Central memory CD8-positive, alpha-beta T cell (primary cell): ENCODE measurements around the gene DLGAP1.

Source experiments
- ATAC-seq: fragments of 150-1000 bp; cut with Tn5 transposase; replicated peaks from 2 replicates; pipeline ENCODE4 v1.10.0; 2022; ENCODE audit warnings: mild to moderate bottlenecking, moderate FRiP score, moderate number of reproducible peaks; ENCODE audit not compliant: poor library complexity, severe bottlenecking; ENCODE audit errors: extremely low read depth
- DNase-seq, 2 donors: peaks; one replicate each; pipeline ENCODE4 v3.0.0; 2021; ENCODE audit warnings: low spot score in 2 of 2
- H3K27ac Mint-ChIP-seq: one replicate; pipeline ENCODE4 v1.8.0; 2022; ENCODE audit warnings: low read depth, mild to moderate bottlenecking, moderate library complexity, mixed read lengths
- H3K27me3 Mint-ChIP-seq: one replicate; pipeline ENCODE4 v1.8.0; 2022; ENCODE audit warnings: mixed read lengths
- H3K36me3 Mint-ChIP-seq: one replicate; pipeline ENCODE4 v1.8.0; 2022; ENCODE audit warnings: mild to moderate bottlenecking, moderate library complexity, mixed read lengths; ENCODE audit not compliant: insufficient read depth
- H3K4me1 Mint-ChIP-seq: one replicate; pipeline ENCODE4 v1.8.0; 2022; ENCODE audit warnings: mixed read lengths
- H3K4me3 Mint-ChIP-seq: one replicate; pipeline ENCODE4 v1.8.0; 2022; ENCODE audit warnings: mild to moderate bottlenecking, moderate library complexity, mixed read lengths
- H3K9me3 Mint-ChIP-seq: one replicate; pipeline ENCODE4 v1.8.0; 2022; ENCODE audit warnings: mixed read lengths

DLGAP1 gene

DNA sequence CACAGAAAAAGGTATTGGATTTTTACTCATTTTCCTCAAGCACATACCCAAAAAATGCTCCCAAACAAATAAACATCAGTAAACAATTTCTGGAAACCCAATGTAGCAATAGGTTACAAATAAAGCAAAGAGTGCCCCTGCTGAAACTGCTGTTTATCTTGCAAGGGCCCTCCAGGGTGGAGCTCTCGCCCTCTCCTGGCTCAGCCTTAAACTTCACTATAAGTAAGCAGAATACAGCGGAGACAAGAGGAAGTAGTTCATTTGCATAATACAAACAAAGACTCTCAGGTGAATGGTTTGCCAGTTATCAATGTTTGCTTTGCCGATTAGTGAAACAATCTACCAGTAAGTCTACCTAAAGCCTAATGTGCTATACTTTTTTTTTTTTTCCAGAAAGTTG, 437.6 kb downstream of the DLGAP1 start:
- Mint-ChIP-seq H3K9me3 (no peaks in the 10 kb centered on the region), H3K27me3 (no peaks in the 10 kb centered on the region), H3K36me3 (no peaks in the 10 kb centered on the region), H3K27ac (no peak overlapping the region), H3K4me3 (no peak overlapping the region), H3K4me1 (peaks cover 6% of the 10 kb centered on the region)
- DNase-seq (no peak), ATAC-seq (no peak)

DNA sequence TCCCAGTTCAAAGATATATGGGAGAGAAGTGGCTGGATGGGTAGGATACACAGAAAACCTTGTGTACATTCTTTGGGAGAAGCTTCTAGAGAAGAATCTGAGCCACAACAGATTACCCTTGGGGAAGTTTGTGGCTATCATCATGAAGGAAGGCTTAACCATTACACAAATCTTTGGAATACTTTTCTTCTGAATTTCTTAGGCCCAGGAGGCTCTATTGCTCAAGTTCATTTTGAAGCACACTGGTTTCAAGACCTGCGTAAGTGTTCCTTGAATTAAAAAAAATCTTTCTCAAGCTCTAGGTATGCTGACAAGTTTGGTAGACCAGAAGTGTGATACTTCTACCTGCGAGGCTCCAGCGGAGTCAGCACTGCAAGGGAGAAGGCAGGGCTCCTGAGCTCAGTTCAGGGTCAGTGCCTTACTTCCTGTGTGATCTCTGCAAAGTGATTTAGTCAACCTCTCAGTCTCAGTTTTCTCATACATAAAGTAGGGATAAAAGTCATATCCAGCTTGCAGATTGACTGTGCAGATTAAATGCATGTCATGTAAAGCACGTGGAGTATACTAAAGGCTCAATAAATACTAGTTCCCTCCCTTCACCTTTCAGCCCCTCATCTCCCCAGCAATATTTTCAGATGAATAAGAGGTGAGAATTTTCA, 438.6 kb downstream of the DLGAP1 start:
- no peak for ATAC-seq
- DNase-seq: no peak
- H3K4me1 Mint-ChIP-seq: peaks cover 6% of the 10 kb centered on the region
- no peak overlapping the region for H3K4me3 Mint-ChIP-seq
- no peaks in the 10 kb centered on the region for H3K9me3 Mint-ChIP-seq
- H3K36me3 Mint-ChIP-seq: no peaks in the 10 kb centered on the region
- no peaks in the 10 kb centered on the region for H3K27me3 Mint-ChIP-seq
- no peak overlapping the region for H3K27ac Mint-ChIP-seq

DNA sequence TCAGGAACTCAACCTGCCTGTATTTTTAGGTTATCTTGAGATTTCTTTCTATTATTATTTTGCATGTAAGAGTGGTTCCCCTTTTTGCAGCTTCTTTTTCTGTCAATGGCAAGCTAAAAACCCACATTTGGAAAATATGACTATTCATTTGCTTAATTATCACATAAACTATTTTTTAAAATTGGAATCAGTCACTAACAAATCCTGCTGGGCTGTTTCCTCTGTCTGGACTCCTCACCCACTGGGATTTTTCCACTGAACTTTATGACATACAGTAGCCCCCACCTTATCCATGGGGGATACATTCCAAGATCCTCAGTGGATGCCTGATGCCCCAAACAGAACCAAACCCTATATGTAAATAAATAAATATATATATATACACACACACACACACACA, 447.3 kb downstream of the DLGAP1 start:
- DNase-seq: no peak
- Mint-ChIP-seq H3K9me3 (no peaks in the 10 kb centered on the region), H3K27me3 (peaks cover 43% of the 10 kb centered on the region), H3K27ac (no peak overlapping the region), H3K36me3 (no peaks in the 10 kb centered on the region), H3K4me1 (no peaks in the 10 kb centered on the region), H3K4me3 (no peak overlapping the region)
- no peak for ATAC-seq

- Mint-ChIP-seq H3K4me3 (no peak overlapping the region), H3K9me3 (no peaks in the 10 kb centered on the region), H3K4me1 (no peaks in the 10 kb centered on the region), H3K36me3 (peaks cover 2% of the 10 kb centered on the region), H3K27me3 (peaks cover 36% of the 10 kb centered on the region), H3K27ac (no peak overlapping the region)
- DNase-seq (no peak), ATAC-seq (no peak)
Measured at GRCh38 chr18:4004183-4004829, 450.8 kb downstream of the DLGAP1 start.

- Mint-ChIP-seq H3K27ac (no peak overlapping the region), H3K4me3 (no peak overlapping the region), H3K36me3 (peaks cover 2% of the 10 kb centered on the region), H3K9me3 (no peaks in the 10 kb centered on the region), H3K27me3 (peaks cover 9% of the 10 kb centered on the region), H3K4me1 (no peaks in the 10 kb centered on the region)
- ATAC-seq: no peak
- DNase-seq: no peak
Measured at GRCh38 chr18:3998698-3999333, 456.3 kb downstream of the DLGAP1 start.

DNA sequence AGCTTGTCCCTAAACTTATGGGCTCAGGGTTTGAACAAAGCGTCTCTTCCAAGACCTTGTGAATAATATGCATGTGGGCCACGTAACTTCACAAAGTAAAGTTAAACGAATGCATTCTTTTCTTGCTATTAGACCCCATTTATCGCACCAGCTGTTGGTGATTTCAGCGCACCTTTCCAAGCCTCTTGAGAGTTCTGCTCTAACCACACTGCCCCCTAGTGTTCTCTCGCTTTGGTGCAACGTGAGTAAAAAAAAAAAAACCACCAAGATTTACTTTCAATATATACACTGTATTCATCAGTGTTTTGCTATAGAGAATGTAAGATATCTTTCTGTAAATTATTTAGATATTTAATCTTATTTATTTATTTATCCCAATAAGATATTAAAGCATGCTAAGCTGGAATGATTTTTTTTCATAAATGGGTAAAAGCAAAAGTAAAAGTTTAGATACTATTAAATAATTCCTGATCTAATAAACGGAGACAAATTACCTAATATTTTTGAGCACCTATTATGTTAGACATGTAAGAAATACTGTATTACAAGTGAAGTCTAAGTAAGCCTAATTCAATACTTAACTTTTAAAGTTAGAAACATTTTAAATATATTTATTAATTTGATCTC, 459.5 kb downstream of the DLGAP1 start:
- DNase-seq (peak; percentile 21 to 22), ATAC-seq (no peak)
- Mint-ChIP-seq H3K4me1 (no peaks in the 10 kb centered on the region), H3K4me3 (no peak overlapping the region), H3K9me3 (no peaks in the 10 kb centered on the region), H3K36me3 (peaks cover 2% of the 10 kb centered on the region), H3K27ac (no peak overlapping the region), H3K27me3 (no peaks in the 10 kb centered on the region)

GRCh38 chr18:3993941-3994687, 461.0 kb downstream of the DLGAP1 start:
- no peak for DNase-seq
- H3K36me3 Mint-ChIP-seq: peaks cover 2% of the 10 kb centered on the region
- no peaks in the 10 kb centered on the region for H3K9me3 Mint-ChIP-seq
- no peaks in the 10 kb centered on the region for H3K27me3 Mint-ChIP-seq
- H3K27ac Mint-ChIP-seq: no peak overlapping the region
- no peak overlapping the region for H3K4me3 Mint-ChIP-seq
- H3K4me1 Mint-ChIP-seq: peaks cover under 1% of the 10 kb centered on the region
- no peak for ATAC-seq

DNA sequence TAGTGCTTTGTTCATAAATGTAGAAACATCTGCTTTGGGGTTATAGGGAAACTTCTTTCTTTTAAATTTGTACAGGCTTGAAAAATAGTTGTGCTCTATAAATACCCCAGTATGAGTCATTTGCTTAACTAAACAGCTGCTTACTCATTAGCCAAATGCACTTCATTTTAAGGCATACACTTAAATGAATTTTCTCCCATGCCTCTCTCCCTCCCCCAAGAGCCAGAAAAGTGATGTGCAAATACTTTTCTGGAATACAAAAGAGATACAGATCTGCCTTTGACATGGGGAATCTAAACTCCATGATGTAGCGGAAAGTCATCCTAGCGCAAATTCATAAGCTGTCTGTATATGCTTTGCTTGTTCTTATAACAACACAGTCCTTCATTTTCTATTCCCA, 469.4 kb downstream of the DLGAP1 start:
- ATAC-seq: no peak
- Mint-ChIP-seq H3K27ac (no peak overlapping the region), H3K27me3 (no peaks in the 10 kb centered on the region), H3K4me3 (no peak overlapping the region), H3K4me1 (peaks cover 15% of the 10 kb centered on the region), H3K9me3 (peaks cover 10% of the 10 kb centered on the region), H3K36me3 (peaks cover 4% of the 10 kb centered on the region)
- DNase-seq: no peak

DNA sequence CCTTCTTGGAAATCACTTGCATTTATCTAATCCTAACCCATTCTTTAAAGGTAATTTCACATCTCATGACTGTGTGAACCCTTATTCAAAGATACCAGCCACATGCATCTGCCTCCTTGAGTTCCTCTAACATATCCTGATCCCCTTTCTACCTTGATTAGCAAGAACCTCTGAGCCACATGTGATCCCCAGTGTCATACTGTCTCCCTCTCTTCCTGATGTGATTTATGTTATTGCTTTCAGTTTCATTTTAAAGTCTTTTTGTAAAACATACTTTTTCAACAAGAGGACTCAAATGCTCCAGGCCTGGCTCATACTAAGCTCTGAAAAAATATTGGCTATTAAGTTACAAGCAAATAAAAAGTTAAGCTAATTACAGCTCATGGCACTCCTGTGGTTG, 470.1 kb downstream of the DLGAP1 start:
- Mint-ChIP-seq H3K4me3 (peak overlapping the region; percentile 16), H3K27me3 (peaks cover 2% of the 10 kb centered on the region), H3K9me3 (peaks cover 10% of the 10 kb centered on the region), H3K4me1 (peaks cover 15% of the 10 kb centered on the region), H3K36me3 (peaks cover 4% of the 10 kb centered on the region), H3K27ac (peak overlapping the region; percentile 36)
- DNase-seq: no peak
- ATAC-seq: no peak

- no peak for ATAC-seq
- Mint-ChIP-seq H3K27ac (peak overlapping the region; percentile 36), H3K4me1 (peaks cover 15% of the 10 kb centered on the region), H3K27me3 (peaks cover 10% of the 10 kb centered on the region), H3K9me3 (peaks cover 14% of the 10 kb centered on the region), H3K4me3 (no peak overlapping the region), H3K36me3 (peaks cover 2% of the 10 kb centered on the region)
- no peak for DNase-seq
Measured at GRCh38 chr18:3984163-3984757, 470.8 kb downstream of the DLGAP1 start.

- Mint-ChIP-seq H3K4me3 (no peak overlapping the region), H3K27me3 (peaks cover 18% of the 10 kb centered on the region), H3K9me3 (peaks cover 21% of the 10 kb centered on the region), H3K4me1 (peaks cover 11% of the 10 kb centered on the region), H3K36me3 (peaks cover 2% of the 10 kb centered on the region), H3K27ac (no peak overlapping the region)
- no peak for DNase-seq
- ATAC-seq: no peak
Measured at GRCh38 chr18:3983351-3983969, 471.6 kb downstream of the DLGAP1 start.

GRCh38 chr18:3982541-3982940, 472.6 kb downstream of the DLGAP1 start:
- no peak for ATAC-seq
- Mint-ChIP-seq H3K4me1 (peaks cover 11% of the 10 kb centered on the region), H3K27ac (no peak overlapping the region), H3K9me3 (peaks cover 24% of the 10 kb centered on the region), H3K27me3 (peaks cover 21% of the 10 kb centered on the region), H3K4me3 (no peak overlapping the region), H3K36me3 (peaks cover 2% of the 10 kb centered on the region)
- DNase-seq: no peak
